HG02885 (cell line): ENCODE data around the gene TRIP12.
"Not testable (repeated sequence)": the region's sequence is repeated elsewhere in the genome, so short reads cannot be mapped to it uniquely, and the experiment has no call there.

Experiments
- ATAC-seq: cut with Tn5 transposase; IDR thresholded peaks from one replicate; pipeline ENCODE4 v1.9.1; 2021; ENCODE audit warnings: mild to moderate bottlenecking; ENCODE audit not compliant: unreplicated experiment, poor library complexity

Gene TRIP12

GRCh38 chr2:229880892-229881586 is 40.8 kb downstream of the TRIP12 start:
- ATAC-seq = no peak

GRCh38 chr2:229879191-229879950 is 42.4 kb downstream of the TRIP12 start:
- no peak for ATAC-seq

- no peak for ATAC-seq
Observed at GRCh38 chr2:229875549-229875948, 46.3 kb downstream of the TRIP12 start.

GRCh38 chr2:229874647-229875046 is 47.2 kb downstream of the TRIP12 start:
- no peak for ATAC-seq

- ATAC-seq = peak; percentile 49
Observed at GRCh38 chr2:229873123-229873581, 48.7 kb downstream of the TRIP12 start.

GRCh38 chr2:229870903-229871656 is 50.7 kb downstream of the TRIP12 start:
- no peak for ATAC-seq

- ATAC-seq = no peak
Observed at GRCh38 chr2:229869226-229869625, 52.6 kb downstream of the TRIP12 start.

- ATAC-seq = no peak
Observed at GRCh38 chr2:229868794-229869193, 53.0 kb downstream of the TRIP12 start.

- ATAC-seq = no peak
Observed at GRCh38 chr2:229865033-229865432, 56.8 kb downstream of the TRIP12 start.

GRCh38 chr2:229861431-229861830 is 60.4 kb downstream of the TRIP12 start:
- no peak for ATAC-seq

GRCh38 chr2:229860334-229860733 is 61.5 kb downstream of the TRIP12 start:
- ATAC-seq = no peak

- no peak for ATAC-seq
Observed at GRCh38 chr2:229858351-229858750, 63.5 kb downstream of the TRIP12 start.

GRCh38 chr2:229857634-229858033 is 64.2 kb downstream of the TRIP12 start:
- no peak for ATAC-seq

- peak; percentile 99 for ATAC-seq
Observed at GRCh38 chr2:229856413-229856812, 65.4 kb downstream of the TRIP12 start.

GRCh38 chr2:229855116-229855515 is 66.7 kb downstream of the TRIP12 start:
- ATAC-seq = no peak

- peak; percentile 42 for ATAC-seq
Observed at GRCh38 chr2:229852565-229852964, 69.2 kb downstream of the TRIP12 start.

GRCh38 chr2:229851870-229852269 is 69.9 kb downstream of the TRIP12 start:
- no peak for ATAC-seq

- ATAC-seq = not testable (repeated sequence)
Observed at GRCh38 chr2:229850355-229851275, 71.2 kb downstream of the TRIP12 start.

GRCh38 chr2:229849073-229849472 is 72.7 kb downstream of the TRIP12 start:
- ATAC-seq = no peak

- no peak for ATAC-seq
Observed at GRCh38 chr2:229843613-229844012, 78.2 kb downstream of the TRIP12 start.
